SK-N-SH (cell line): Measurements from ENCODE around the gene KCNH4.

ENCODE experiments used
- EZH2phosphoT487 ChIP-seq: fragments of 200-600 bp; sonication (generic); IDR thresholded peaks from 2 replicates; pipeline ENCODE4 v1.6.1; 2017; ENCODE audit warnings: low read depth, mixed run types, mild to moderate bottlenecking, antibody characterized with exemption, moderate library complexity, borderline replicate concordance
- FOXM1 ChIP-seq: IDR thresholded peaks from 2 replicates; pipeline ENCODE4 v1.4.0; 2012; ENCODE audit warnings: low read depth, mild to moderate bottlenecking
- GABPA ChIP-seq: IDR thresholded peaks from 2 replicates; pipeline ENCODE4 v1.4.0; 2012; ENCODE audit warnings: low read depth, mild to moderate bottlenecking
- MXI1 ChIP-seq: IDR thresholded peaks from 2 replicates; pipeline ENCODE4 v1.6.1; 2012; ENCODE audit warnings: mild to moderate bottlenecking, low read depth, low read length, improper control_type of control experiment
- POLR2AphosphoS5 ChIP-seq: IDR thresholded peaks from 2 replicates; pipeline ENCODE4 v1.6.1; 2012; ENCODE audit warnings: low read depth, low read length
- RAD21 ChIP-seq: IDR thresholded peaks from 2 replicates; pipeline ENCODE4 v1.6.1; 2012; ENCODE audit warnings: mild to moderate bottlenecking, low read length
- RCOR1 ChIP-seq: fragments of 150-350 bp; IDR thresholded peaks from 2 replicates; pipeline ENCODE4 v1.6.1; 2017; ENCODE audit warnings: antibody characterized with exemption, low read length
- RFX5 ChIP-seq: IDR thresholded peaks from 2 replicates; pipeline ENCODE4 v1.6.1; 2012; ENCODE audit warnings: mild to moderate bottlenecking, improper control_type of control experiment, low read length
- TAF1 ChIP-seq: IDR thresholded peaks from 2 replicates; pipeline ENCODE4 v1.6.1; 2012; ENCODE audit warnings: low read depth, mild to moderate bottlenecking, low read length, moderate library complexity, borderline replicate concordance
- YY1 ChIP-seq: IDR thresholded peaks from 2 replicates; pipeline ENCODE4 v1.4.0; 2012; ENCODE audit warnings: low read depth, mild to moderate bottlenecking
- TF ChIP-seq, protein P1 (sequence below): IDR thresholded peaks from 2 replicates; pipeline ENCODE4 v1.4.0; 2012; ENCODE audit warnings: low read depth, borderline replicate concordance
- TF ChIP-seq, protein P2 (sequence below): fragments of 200-600 bp; sonication (generic); IDR thresholded peaks from 2 replicates; pipeline ENCODE4 v1.6.1; 2017; ENCODE audit warnings: antibody characterized with exemption, mild to moderate bottlenecking, moderate library complexity
- TF ChIP-seq, protein P3 (sequence below): IDR thresholded peaks from 2 replicates; pipeline ENCODE4; 2012

DNA sequence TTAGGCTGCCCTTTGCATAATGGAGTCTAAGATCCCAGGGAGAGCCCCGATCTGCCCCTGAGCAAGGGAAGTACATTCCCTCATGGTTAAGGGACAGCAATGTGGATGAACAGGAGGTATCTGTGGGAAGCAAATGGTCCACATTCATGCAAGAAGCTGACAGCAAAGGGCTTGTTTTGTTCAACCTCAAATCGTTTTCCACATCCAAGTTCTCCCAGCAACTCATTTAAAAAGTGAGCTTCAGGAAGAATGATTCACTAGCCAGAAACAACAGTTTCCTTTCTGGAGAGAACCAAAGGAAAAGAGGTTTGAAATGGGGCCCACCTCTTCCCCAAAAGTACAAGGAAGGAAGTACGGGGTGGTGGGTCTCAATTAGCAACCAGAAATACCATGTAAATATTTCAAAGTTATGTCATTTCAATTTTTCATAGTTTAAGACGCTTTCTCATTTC is 48.9 kb downstream of the KCNH4 start:
- TF ChIP-seq, protein P1, sequence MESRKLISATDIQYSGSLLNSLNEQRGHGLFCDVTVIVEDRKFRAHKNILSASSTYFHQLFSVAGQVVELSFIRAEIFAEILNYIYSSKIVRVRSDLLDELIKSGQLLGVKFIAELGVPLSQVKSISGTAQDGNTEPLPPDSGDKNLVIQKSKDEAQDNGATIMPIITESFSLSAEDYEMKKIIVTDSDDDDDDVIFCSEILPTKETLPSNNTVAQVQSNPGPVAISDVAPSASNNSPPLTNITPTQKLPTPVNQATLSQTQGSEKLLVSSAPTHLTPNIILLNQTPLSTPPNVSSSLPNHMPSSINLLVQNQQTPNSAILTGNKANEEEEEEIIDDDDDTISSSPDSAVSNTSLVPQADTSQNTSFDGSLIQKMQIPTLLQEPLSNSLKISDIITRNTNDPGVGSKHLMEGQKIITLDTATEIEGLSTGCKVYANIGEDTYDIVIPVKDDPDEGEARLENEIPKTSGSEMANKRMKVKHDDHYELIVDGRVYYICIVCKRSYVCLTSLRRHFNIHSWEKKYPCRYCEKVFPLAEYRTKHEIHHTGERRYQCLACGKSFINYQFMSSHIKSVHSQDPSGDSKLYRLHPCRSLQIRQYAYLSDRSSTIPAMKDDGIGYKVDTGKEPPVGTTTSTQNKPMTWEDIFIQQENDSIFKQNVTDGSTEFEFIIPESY, result no peak
- TF ChIP-seq MXI1, result no peak
- TF ChIP-seq POLR2AphosphoS5, result no peak
- no peak for TF ChIP-seq TAF1
- TF ChIP-seq, protein P2, sequence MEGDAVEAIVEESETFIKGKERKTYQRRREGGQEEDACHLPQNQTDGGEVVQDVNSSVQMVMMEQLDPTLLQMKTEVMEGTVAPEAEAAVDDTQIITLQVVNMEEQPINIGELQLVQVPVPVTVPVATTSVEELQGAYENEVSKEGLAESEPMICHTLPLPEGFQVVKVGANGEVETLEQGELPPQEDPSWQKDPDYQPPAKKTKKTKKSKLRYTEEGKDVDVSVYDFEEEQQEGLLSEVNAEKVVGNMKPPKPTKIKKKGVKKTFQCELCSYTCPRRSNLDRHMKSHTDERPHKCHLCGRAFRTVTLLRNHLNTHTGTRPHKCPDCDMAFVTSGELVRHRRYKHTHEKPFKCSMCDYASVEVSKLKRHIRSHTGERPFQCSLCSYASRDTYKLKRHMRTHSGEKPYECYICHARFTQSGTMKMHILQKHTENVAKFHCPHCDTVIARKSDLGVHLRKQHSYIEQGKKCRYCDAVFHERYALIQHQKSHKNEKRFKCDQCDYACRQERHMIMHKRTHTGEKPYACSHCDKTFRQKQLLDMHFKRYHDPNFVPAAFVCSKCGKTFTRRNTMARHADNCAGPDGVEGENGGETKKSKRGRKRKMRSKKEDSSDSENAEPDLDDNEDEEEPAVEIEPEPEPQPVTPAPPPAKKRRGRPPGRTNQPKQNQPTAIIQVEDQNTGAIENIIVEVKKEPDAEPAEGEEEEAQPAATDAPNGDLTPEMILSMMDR, result no peak
- TF ChIP-seq GABPA, result no peak
- TF ChIP-seq EZH2phosphoT487, result no peak
- TF ChIP-seq RCOR1, result no peak
- TF ChIP-seq, protein P3, sequence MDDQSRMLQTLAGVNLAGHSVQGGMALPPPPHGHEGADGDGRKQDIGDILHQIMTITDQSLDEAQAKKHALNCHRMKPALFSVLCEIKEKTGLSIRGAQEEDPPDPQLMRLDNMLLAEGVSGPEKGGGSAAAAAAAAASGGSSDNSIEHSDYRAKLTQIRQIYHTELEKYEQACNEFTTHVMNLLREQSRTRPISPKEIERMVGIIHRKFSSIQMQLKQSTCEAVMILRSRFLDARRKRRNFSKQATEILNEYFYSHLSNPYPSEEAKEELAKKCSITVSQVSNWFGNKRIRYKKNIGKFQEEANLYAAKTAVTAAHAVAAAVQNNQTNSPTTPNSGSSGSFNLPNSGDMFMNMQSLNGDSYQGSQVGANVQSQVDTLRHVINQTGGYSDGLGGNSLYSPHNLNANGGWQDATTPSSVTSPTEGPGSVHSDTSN, result no peak
- no peak for TF ChIP-seq RFX5
- TF ChIP-seq RAD21, result no peak
- TF ChIP-seq YY1, result no peak
- TF ChIP-seq FOXM1, result no peak
